Activated CD4-positive, alpha-beta T cell treated with anti-CD3 and anti-CD28 coated beads for 36 hours (primary cell): ENCODE measurements around the gene CIP2A. TPM values are rescaled to one million over a fixed set of nuclear protein-coding genes. Genes with fewer than 3 reads are reported as not detected.

Experiments used
- ATAC-seq: fragments of 200-7000 bp; cut with Tn5 transposase; one replicate; pipeline ENCODE4 v1.10.0; 2021; ENCODE audit warnings: mild to moderate bottlenecking, moderate library complexity
- CTCF ChIA-PET: fragments of 350-600 bp; sonication (Branson Sonifier 250); formaldehyde crosslinking; loops from one replicate; lab custom pipeline; 2021; ENCODE audit warnings: antibody characterized with exemption; lab: Charles Lee
- POLR2A ChIA-PET: fragments of 350-600 bp; sonication (Branson Sonifier 250); formaldehyde crosslinking; loops from one replicate; lab custom pipeline; 2021; ENCODE audit warnings: antibody characterized with exemption, inconsistent platforms; lab: Charles Lee
- DNase-seq: peaks from one replicate; pipeline ENCODE4 v3.0.0-alpha.2; 2020
- H3K27ac Mint-ChIP-seq: one replicate; pipeline ENCODE4 v1.8.0; 2021; ENCODE audit warnings: mixed read lengths
- H3K27me3 Mint-ChIP-seq: one replicate; pipeline ENCODE4 v1.8.0; 2021; ENCODE audit warnings: mixed read lengths
- H3K36me3 Mint-ChIP-seq: one replicate; pipeline ENCODE4 v1.8.0; 2021; ENCODE audit warnings: low read depth, mixed read lengths
- H3K4me1 Mint-ChIP-seq: one replicate; pipeline ENCODE4 v1.8.0; 2021; ENCODE audit warnings: mixed read lengths
- H3K4me3 Mint-ChIP-seq: one replicate; pipeline ENCODE4 v1.8.0; 2021; ENCODE audit warnings: mild to moderate bottlenecking, moderate library complexity, mixed read lengths
- H3K9me3 Mint-ChIP-seq: one replicate; pipeline ENCODE4 v1.8.0; 2021; ENCODE audit warnings: low read depth, mixed read lengths
- intact Hi-C, 2 experiments: fragments of 100-400 bp; cut with DNase I in 1 of 2; cut with micrococcal nuclease in 1 of 2; formaldehyde crosslinking; loops; one replicate each; pipeline versions ENCODE4 v1.14.2 to v1.15.1; 2022 to 2024; cut with DNase I, micrococcal nuclease
- total RNA-seq, 2 experiments: library from RNA; stranded (reverse); gene quantifications; one replicate each; pipeline ENCODE4 v1.2.3, GENCODE V29; 2021

CIP2A gene
- total RNA-seq, 2 experiments from 2014 or later = 47.8 to 58.5 TPM

- peaks cover 54% of the 10 kb centered on the region for H3K4me1 Mint-ChIP-seq
- H3K27ac Mint-ChIP-seq = peak overlapping the region; percentile 69
- POLR2A ChIA-PET = interaction anchor here (0.6 to 2.3 kb wide), 2 partner anchors 13 to 22 kb away, joined by 3 to 24 read pairs; partner anchors contain the start of genes CIP2A and DZIP3
- peak overlapping the region; percentile 46 for H3K4me3 Mint-ChIP-seq
- DNase-seq (peak; percentile 48), ATAC-seq (peak; percentile 74)
- intact Hi-C loops = no loop called here
- peaks cover 6% of the 10 kb centered on the region for H3K36me3 Mint-ChIP-seq
- no peaks in the 10 kb centered on the region for H3K27me3 Mint-ChIP-seq
- peaks cover 7% of the 10 kb centered on the region for H3K9me3 Mint-ChIP-seq
- CTCF ChIA-PET = interaction anchor here (0.7 to 2.0 kb wide), 13 partner anchors 8 to 687 kb away, joined by 3 to 15 read pairs (median 3); partner anchors contain the start of genes CIP2A and DZIP3
Observed at GRCh38 chr3:108602249-108602934, 13.2 kb upstream of the CIP2A start.

GRCh38 chr3:108599677-108600409, 10.6 kb upstream of the CIP2A start:
- Mint-ChIP-seq H3K27ac (no peak overlapping the region), H3K4me3 (no peak overlapping the region), H3K9me3 (peaks cover 7% of the 10 kb centered on the region), H3K27me3 (no peaks in the 10 kb centered on the region), H3K36me3 (peaks cover 6% of the 10 kb centered on the region), H3K4me1 (peaks cover 52% of the 10 kb centered on the region)
- DNase-seq = no peak
- ChIA-PET POLR2A (no interaction called here), CTCF (interaction anchor here (0.8 to 2.4 kb wide), 4 partner anchors 11 to 302 kb away, joined by 3 to 12 read pairs (median 3); partner anchors contain the start of genes CIP2A and DZIP3)
- intact Hi-C loops = no loop called here
- ATAC-seq = peak; percentile 71

- no peak for DNase-seq
- H3K4me1 Mint-ChIP-seq = peaks cover 38% of the 10 kb centered on the region
- intact Hi-C loops = no loop called here
Observed at GRCh38 chr3:108598375-108598774, 9.1 kb upstream of the CIP2A start.

DNA sequence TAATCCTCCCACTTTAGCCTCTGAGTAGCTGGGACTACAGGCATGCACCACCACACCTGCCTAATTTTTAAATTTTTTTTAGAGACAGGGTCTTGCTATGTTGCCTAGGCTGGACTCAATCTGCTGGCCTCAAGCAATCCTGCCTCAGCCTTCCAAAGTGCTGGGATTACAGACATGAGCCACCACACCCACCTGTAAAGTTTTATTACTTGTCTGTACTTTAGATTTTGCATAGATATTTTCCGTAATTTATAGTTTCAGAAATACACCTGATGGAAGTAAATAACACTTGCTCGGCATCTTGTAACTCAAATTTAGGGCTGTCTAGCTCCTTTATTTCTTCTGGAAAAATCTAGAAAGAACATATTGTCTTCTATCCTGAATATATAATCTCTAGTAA, 6.1 kb upstream of the CIP2A start:
- POLR2A ChIA-PET = no interaction called here
- H3K9me3 Mint-ChIP-seq = no peaks in the 10 kb centered on the region
- H3K4me1 Mint-ChIP-seq = peaks cover 35% of the 10 kb centered on the region

More at GRCh38 chr3:108598375-108598774, 9.1 kb upstream of the CIP2A start:
- Mint-ChIP-seq H3K9me3 (peaks cover 7% of the 10 kb centered on the region), H3K27ac (no peak overlapping the region), H3K27me3 (no peaks in the 10 kb centered on the region), H3K4me3 (no peak overlapping the region), H3K36me3 (peaks cover 6% of the 10 kb centered on the region)
- ChIA-PET POLR2A (interaction anchor here (1.6 kb wide), 1 partner anchor 9 kb away, joined by 5 read pairs; the partner anchor contains the start of genes CIP2A and DZIP3), CTCF (interaction anchor here (0.6 to 2.4 kb wide), 4 partner anchors 9 to 304 kb away, joined by 3 to 12 read pairs (median 3); partner anchors contain the start of genes CIP2A and DZIP3)
- ATAC-seq = no peak

GRCh38 chr3:108590460-108590859, 1.2 kb upstream of the CIP2A start:
- Mint-ChIP-seq H3K4me3 (peak overlapping the region; percentile 82), H3K9me3 (no peaks in the 10 kb centered on the region), H3K27ac (peak overlapping the region; percentile 97), H3K36me3 (peaks cover 5% of the 10 kb centered on the region), H3K27me3 (no peaks in the 10 kb centered on the region), H3K4me1 (peaks cover 33% of the 10 kb centered on the region)
- ChIA-PET CTCF (interaction anchor here (0.8 to 3.1 kb wide), 4 partner anchors 12 to 230 kb away, joined by 3 to 15 read pairs (median 8); no protein-coding TSS in a partner anchor), POLR2A (interaction anchor here (1.0 to 3.1 kb wide), 2 partner anchors 12 to 273 kb away, joined by 3 to 24 read pairs; no protein-coding TSS in a partner anchor)
- ATAC-seq (no peak), DNase-seq (no peak)
- intact Hi-C loops = loop anchor here in 1 of 2 experiments (1.0 kb wide), 1 partner anchor 15 kb away; no protein-coding TSS in a partner anchor

More for the DNA sequence above, 6.1 kb upstream of the CIP2A start:
- no peaks in the 10 kb centered on the region for H3K36me3 Mint-ChIP-seq
- H3K4me3 Mint-ChIP-seq = no peak overlapping the region
- intact Hi-C loops = no loop called here
- no peak for DNase-seq
- CTCF ChIA-PET = no interaction called here
- no peaks in the 10 kb centered on the region for H3K27me3 Mint-ChIP-seq
- H3K27ac Mint-ChIP-seq = no peak overlapping the region
- ATAC-seq = no peak

DNA sequence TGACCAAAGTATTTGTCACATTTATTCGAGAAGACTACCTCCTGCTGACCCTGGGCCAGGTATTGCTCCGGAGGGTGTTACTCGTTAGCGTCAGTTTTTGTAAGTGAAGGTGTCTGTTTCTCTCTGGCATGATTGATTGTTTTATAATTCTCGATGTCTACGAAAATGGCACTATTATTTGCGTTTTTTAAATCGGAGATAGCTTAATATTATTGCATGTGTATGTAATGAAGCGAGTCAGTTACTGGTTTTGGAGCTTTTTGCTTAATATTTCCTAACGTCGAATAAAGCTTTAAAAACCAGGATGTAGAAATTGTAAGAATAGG, 723 bp upstream of the CIP2A start:
- H3K4me3 Mint-ChIP-seq = peak overlapping the region; percentile 82
- no peaks in the 10 kb centered on the region for H3K9me3 Mint-ChIP-seq
- peak overlapping the region; percentile 97 for H3K27ac Mint-ChIP-seq
- no peaks in the 10 kb centered on the region for H3K27me3 Mint-ChIP-seq
- peaks cover 33% of the 10 kb centered on the region for H3K4me1 Mint-ChIP-seq
- ATAC-seq = no peak
- POLR2A ChIA-PET = interaction anchor here (0.6 to 3.1 kb wide), 6 partner anchors 8 to 500 kb away, joined by 3 to 24 read pairs (median 3); no protein-coding TSS in a partner anchor
- intact Hi-C loops = loop anchor here (1.0 to 10.0 kb wide), 9 partner anchors 13 to 1068 kb away; partner anchors contain the start of genes TRAT1 (in 2 of the 2), BBX (in 1 of the 2) and IFT57 (in 1 of the 2)
- DNase-seq = no peak
- CTCF ChIA-PET = interaction anchor here (0.7 to 3.1 kb wide), 6 partner anchors 9 to 230 kb away, joined by 3 to 15 read pairs (median 8); no protein-coding TSS in a partner anchor
- peaks cover 10% of the 10 kb centered on the region for H3K36me3 Mint-ChIP-seq

GRCh38 chr3:108588601-108589000, 637 bp downstream of the CIP2A start:
- Mint-ChIP-seq H3K36me3 (peaks cover 16% of the 10 kb centered on the region), H3K27me3 (no peaks in the 10 kb centered on the region), H3K4me3 (peak overlapping the region; percentile 82), H3K27ac (peak overlapping the region; percentile 97), H3K9me3 (no peaks in the 10 kb centered on the region), H3K4me1 (peaks cover 33% of the 10 kb centered on the region)
- CTCF ChIA-PET = interaction anchor here (0.7 to 3.1 kb wide), 4 partner anchors 10 to 315 kb away, joined by 3 to 15 read pairs (median 8); no protein-coding TSS in a partner anchor
- POLR2A ChIA-PET = interaction anchor here (1.2 to 3.1 kb wide), 2 partner anchors 10 to 14 kb away, joined by 5 to 24 read pairs; no protein-coding TSS in a partner anchor
- ATAC-seq (no peak), DNase-seq (no peak)
- intact Hi-C loops = loop anchor here (2.0 to 10.0 kb wide), 4 partner anchors 234 to 1066 kb away; partner anchors contain the start of genes TRAT1 (in 2 of the 2) and BBX (in 1 of the 2)

DNA sequence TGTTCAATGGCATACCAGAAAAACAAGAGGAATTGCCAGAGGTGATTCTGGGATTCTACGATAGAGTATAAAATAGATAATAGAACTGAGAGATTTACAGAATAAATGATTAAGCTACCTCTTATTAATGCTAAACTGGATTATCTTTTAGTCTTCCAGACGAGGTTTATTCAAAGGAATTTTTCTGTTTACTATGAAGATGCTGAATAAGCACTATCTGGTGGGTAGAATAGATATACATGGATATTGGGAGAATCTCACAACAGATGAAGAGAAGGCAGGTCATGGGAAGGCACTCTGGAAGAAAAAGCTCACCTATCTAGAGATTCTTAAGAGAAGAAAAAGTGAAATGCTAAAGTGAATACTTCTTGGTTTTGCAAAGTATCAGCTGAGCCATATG, 11.2 kb downstream of the CIP2A start:
- Mint-ChIP-seq H3K27ac (no peak overlapping the region), H3K9me3 (peaks cover 2% of the 10 kb centered on the region), H3K4me1 (peaks cover 6% of the 10 kb centered on the region), H3K4me3 (no peak overlapping the region), H3K36me3 (peaks cover 50% of the 10 kb centered on the region), H3K27me3 (no peaks in the 10 kb centered on the region)
- intact Hi-C loops = no loop called here
- ChIA-PET CTCF (interaction anchor here (1.0 to 1.4 kb wide), 4 partner anchors 20 to 88 kb away, joined by 3 to 4 read pairs (median 3); no protein-coding TSS in a partner anchor), POLR2A (no interaction called here)
- ATAC-seq (no peak), DNase-seq (no peak)

- no peak for ATAC-seq
- H3K36me3 Mint-ChIP-seq = peaks cover 42% of the 10 kb centered on the region
- CTCF ChIA-PET = interaction anchor here (0.6 kb wide), 1 partner anchor 63 kb away, joined by 4 read pairs; no protein-coding TSS in a partner anchor
- no peaks in the 10 kb centered on the region for H3K27me3 Mint-ChIP-seq
- H3K4me3 Mint-ChIP-seq = no peak overlapping the region
- H3K27ac Mint-ChIP-seq = no peak overlapping the region
- intact Hi-C loops = no loop called here
- POLR2A ChIA-PET = no interaction called here
- no peaks in the 10 kb centered on the region for H3K4me1 Mint-ChIP-seq
- H3K9me3 Mint-ChIP-seq = peaks cover 2% of the 10 kb centered on the region
- DNase-seq = no peak
Observed at GRCh38 chr3:108569336-108569735, 19.9 kb downstream of the CIP2A start.

DNA sequence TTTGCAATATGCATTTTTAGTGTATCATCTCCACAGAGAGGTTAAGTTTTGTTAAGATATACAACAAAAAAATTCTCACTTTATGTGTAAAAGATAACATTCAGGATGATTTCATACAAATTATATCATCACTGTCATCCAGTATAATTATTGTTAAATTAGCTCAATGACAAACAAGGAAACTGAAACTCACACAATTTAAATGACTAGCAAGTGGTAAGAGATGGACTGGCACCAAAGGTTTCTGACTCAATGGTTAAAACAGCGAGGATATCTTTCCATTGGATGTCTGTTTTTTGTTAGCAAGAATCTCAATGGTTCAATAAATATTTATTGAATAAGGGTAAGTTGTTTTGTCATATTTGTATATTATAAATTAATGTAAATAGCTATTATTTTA, 22.6 kb downstream of the CIP2A start:
- no peak overlapping the region for H3K27ac Mint-ChIP-seq
- H3K36me3 Mint-ChIP-seq = peaks cover 36% of the 10 kb centered on the region
- no peaks in the 10 kb centered on the region for H3K4me1 Mint-ChIP-seq
- no peaks in the 10 kb centered on the region for H3K27me3 Mint-ChIP-seq
- no peaks in the 10 kb centered on the region for H3K9me3 Mint-ChIP-seq
- intact Hi-C loops = no loop called here
- ChIA-PET POLR2A (no interaction called here), CTCF (interaction anchor here (1.7 kb wide), 1 partner anchor 9 kb away, joined by 5 read pairs; no protein-coding TSS in a partner anchor)
- DNase-seq (no peak), ATAC-seq (no peak)
- H3K4me3 Mint-ChIP-seq = no peak overlapping the region

DNA sequence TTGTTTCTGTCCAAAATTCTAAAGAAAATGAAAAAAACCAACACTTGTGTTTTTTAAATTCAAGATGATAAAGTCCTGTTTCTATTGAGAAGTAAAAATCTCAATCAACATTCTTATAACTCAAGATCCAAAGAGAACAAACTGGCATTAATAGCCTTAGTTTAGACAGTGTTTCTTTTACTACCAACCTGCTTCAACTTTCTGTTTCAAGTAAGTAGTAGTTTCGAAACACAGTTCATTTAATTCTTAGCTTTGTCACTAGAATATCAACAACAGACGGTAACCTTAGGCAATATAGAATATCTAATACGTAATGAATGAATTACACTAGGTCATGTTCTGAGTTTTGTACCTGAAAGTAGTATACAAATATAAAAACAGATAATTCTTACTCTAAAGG, 23.7 kb downstream of the CIP2A start:
- CTCF ChIA-PET = no interaction called here

More for the DNA sequence above, 23.7 kb downstream of the CIP2A start:
- H3K27ac Mint-ChIP-seq = no peak overlapping the region
- no peaks in the 10 kb centered on the region for H3K4me1 Mint-ChIP-seq
- peaks cover 44% of the 10 kb centered on the region for H3K36me3 Mint-ChIP-seq
- ATAC-seq (no peak), DNase-seq (no peak)
- no peaks in the 10 kb centered on the region for H3K9me3 Mint-ChIP-seq
- POLR2A ChIA-PET = no interaction called here
- H3K4me3 Mint-ChIP-seq = no peak overlapping the region
- H3K27me3 Mint-ChIP-seq = no peaks in the 10 kb centered on the region
- intact Hi-C loops = no loop called here
